ENCODE measurements around the gene FXYD5. TPM values are rescaled to one million over a fixed set of nuclear protein-coding genes. Genes with fewer than 3 reads are reported as not detected.

The FXYD5 gene
- total RNA-seq, 2 experiments from 2014 or later = 587 to 615 TPM

- CTCF ChIA-PET = interaction anchor here (1.1 kb wide), 1 partner anchor 12 kb away, joined by 4 read pairs; no protein-coding TSS in a partner anchor
- intact Hi-C loops (cut with DNase I, micrococcal nuclease) = no loop called here
- H3K27ac Mint-ChIP-seq = no peak overlapping the region
Observed at GRCh38 chr19:35199481-35199880, 44.9 kb downstream of the FXYD5 start.

GRCh38 chr19:35202722-35203688, 48.5 kb downstream of the FXYD5 start:
- Histone ChIP-seq H3K9me3 (ENCODE audit: control insufficient read depth in 1 of 2, insufficient read depth in 1 of 2, low read length in 2 of 2) (no peaks in the 10 kb centered on the region), H3K27ac (ENCODE audit: low read depth in 1 of 2, low read length in 2 of 2) (peak overlapping the region in 1 of 2 donors; percentile 84), H3K4me3 (ENCODE audit: low read length) (no peak overlapping the region), H3K36me3 (ENCODE audit: insufficient read depth, low read length) (no peaks in the 10 kb centered on the region), H3K27me3 (ENCODE audit: control insufficient read depth in 1 of 2, insufficient read depth in 2 of 2, low read length in 2 of 2) (no peaks in the 10 kb centered on the region), H3K4me1 (ENCODE audit: insufficient read depth, low read length) (peaks cover 61% of the 10 kb centered on the region)
- Mint-ChIP-seq H3K4me3 (no peak overlapping the region), H3K9me3 (no peaks in the 10 kb centered on the region), H3K36me3 (ENCODE audit: low read depth) (no peaks in the 10 kb centered on the region), H3K27ac (peak overlapping the region; percentile 98), H3K4me1 (ENCODE audit: low read depth) (peaks cover 86% of the 10 kb centered on the region), H3K27me3 (no peaks in the 10 kb centered on the region)
- ChIA-PET POLR2A (interaction anchor here (1.0 to 1.8 kb wide), 6 partner anchors 9 to 48 kb away, joined by 3 to 6 read pairs (median 4); no protein-coding TSS in a partner anchor), CTCF (interaction anchor here (0.7 to 1.5 kb wide), 3 partner anchors 9 to 49 kb away, joined by 3 to 6 read pairs (median 5); partner anchors contain the start of gene FXYD5)
- ATAC-seq (ENCODE audit: poor library complexity) (no peak), DNase-seq (no peak)
- no peak for TF ChIP-seq CTCF (IDR thresholded peaks at IDR 0.05)
- intact Hi-C loops (cut with DNase I, micrococcal nuclease) = no loop called here

More at GRCh38 chr19:35199481-35199880, 44.9 kb downstream of the FXYD5 start:
- no peaks in the 10 kb centered on the region for H3K27me3 Mint-ChIP-seq
- TF ChIP-seq CTCF (IDR thresholded peaks at IDR 0.05) = no peak
- POLR2A ChIA-PET = interaction anchor here (1.0 to 2.0 kb wide), 3 partner anchors 13 to 45 kb away, joined by 3 to 5 read pairs (median 4); partner anchors contain the start of gene FXYD5
- no peak overlapping the region for H3K27ac ChIP-seq (ENCODE audit: low read depth in 1 of 2, low read length in 2 of 2)
- peaks cover 26% of the 10 kb centered on the region for H3K4me1 ChIP-seq (ENCODE audit: insufficient read depth, low read length)
- no peak overlapping the region for H3K4me3 Mint-ChIP-seq
- H3K27me3 ChIP-seq (ENCODE audit: control insufficient read depth in 1 of 2, insufficient read depth in 2 of 2, low read length in 2 of 2) = no peaks in the 10 kb centered on the region
- no peaks in the 10 kb centered on the region for H3K9me3 ChIP-seq (ENCODE audit: control insufficient read depth in 1 of 2, insufficient read depth in 1 of 2, low read length in 2 of 2)
- H3K9me3 Mint-ChIP-seq = no peaks in the 10 kb centered on the region
- DNase-seq = no peak
- H3K4me3 ChIP-seq (ENCODE audit: low read length) = no peak overlapping the region
- ATAC-seq (ENCODE audit: poor library complexity) = no peak
- peaks cover 54% of the 10 kb centered on the region for H3K4me1 Mint-ChIP-seq (ENCODE audit: low read depth)
- H3K36me3 Mint-ChIP-seq (ENCODE audit: low read depth) = no peaks in the 10 kb centered on the region
- no peaks in the 10 kb centered on the region for H3K36me3 ChIP-seq (ENCODE audit: insufficient read depth, low read length)

- Mint-ChIP-seq H3K9me3 (no peaks in the 10 kb centered on the region), H3K27ac (peak overlapping the region; percentile 98), H3K4me1 (ENCODE audit: low read depth) (peaks cover 81% of the 10 kb centered on the region), H3K36me3 (ENCODE audit: low read depth) (no peaks in the 10 kb centered on the region), H3K27me3 (no peaks in the 10 kb centered on the region), H3K4me3 (peak overlapping the region; percentile 6)
- peaks cover 78% of the 10 kb centered on the region for H3K4me1 ChIP-seq (ENCODE audit: insufficient read depth, low read length)
- ChIA-PET CTCF (interaction anchor here (1.5 kb wide), 2 partner anchors 7 to 11 kb away, joined by 4 to 5 read pairs; no protein-coding TSS in a partner anchor), POLR2A (interaction anchor here (1.4 to 3.1 kb wide), 7 partner anchors 12 to 59 kb away, joined by 4 to 36 read pairs (median 12); partner anchors contain the start of gene FXYD5)
- intact Hi-C loops (cut with DNase I, micrococcal nuclease) = loop anchor here in 1 of 2 experiments (5.0 kb wide), 3 partner anchors 42 to 208 kb away; partner anchors contain the start of genes FXYD5 and LSR
- peaks cover 0 to 10% of the 10 kb centered on the region in 2 experiments for H3K9me3 ChIP-seq (ENCODE audit: control insufficient read depth in 1 of 2, insufficient read depth in 1 of 2, low read length in 2 of 2)
- H3K27ac ChIP-seq (ENCODE audit: low read depth in 1 of 2, low read length in 2 of 2) = peak overlapping the region; percentile 84 to 98
- no peaks in the 10 kb centered on the region for H3K27me3 ChIP-seq (ENCODE audit: control insufficient read depth in 1 of 2, insufficient read depth in 2 of 2, low read length in 2 of 2)
- no peak overlapping the region for H3K4me3 ChIP-seq (ENCODE audit: low read length)
- TF ChIP-seq CTCF (IDR thresholded peaks at IDR 0.05) = no peak
- ATAC-seq (ENCODE audit: poor library complexity) = no peak
- no peaks in the 10 kb centered on the region for H3K36me3 ChIP-seq (ENCODE audit: insufficient read depth, low read length)
- DNase-seq = peak in 4 of 14 experiments; percentile 38 to 60 (median 58)
Observed at GRCh38 chr19:35204799-35205732, 50.5 kb downstream of the FXYD5 start.

Data from CD4-positive, alpha-beta T cell (primary cell).